HL-60/S4 treated with retinoic acid at 250 ng/mL for 4 days and 3 days (cell line): Measurements from ENCODE around the gene SPRR2B.
"Not testable (repeated sequence)": the region's sequence is repeated elsewhere in the genome, so short reads cannot be mapped to it uniquely, and the experiment has no call there.

Source experiments
- in situ Hi-C: fragments of 300-500 bp; cut with MboI; formaldehyde crosslinking; loops from 2 replicates; pipeline ENCODE4 v1.7.0; 2022; ENCODE audit warnings: low sequenced_read_pairs

Gene SPRR2B

DNA sequence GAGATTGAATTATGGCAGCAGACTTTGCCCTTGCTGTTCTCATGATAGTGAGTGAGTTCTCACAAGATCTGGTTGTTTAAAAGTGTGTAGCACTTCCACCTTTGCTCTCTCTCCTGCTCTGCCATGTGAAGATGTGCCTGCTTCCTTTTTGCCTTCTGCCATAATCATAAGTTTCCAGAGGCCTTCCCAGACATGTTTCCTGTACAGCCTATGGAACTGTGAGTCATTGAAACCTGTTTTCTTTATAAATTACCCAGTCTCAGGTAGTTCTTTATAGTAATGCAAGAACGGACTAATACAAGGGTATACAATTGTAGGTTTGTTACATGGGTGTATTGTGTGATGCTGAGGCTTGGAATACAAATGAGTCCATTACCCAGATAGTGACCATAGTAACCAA, 36.2 kb downstream of the SPRR2B start:
- in situ Hi-C loops, result no loop called here

DNA sequence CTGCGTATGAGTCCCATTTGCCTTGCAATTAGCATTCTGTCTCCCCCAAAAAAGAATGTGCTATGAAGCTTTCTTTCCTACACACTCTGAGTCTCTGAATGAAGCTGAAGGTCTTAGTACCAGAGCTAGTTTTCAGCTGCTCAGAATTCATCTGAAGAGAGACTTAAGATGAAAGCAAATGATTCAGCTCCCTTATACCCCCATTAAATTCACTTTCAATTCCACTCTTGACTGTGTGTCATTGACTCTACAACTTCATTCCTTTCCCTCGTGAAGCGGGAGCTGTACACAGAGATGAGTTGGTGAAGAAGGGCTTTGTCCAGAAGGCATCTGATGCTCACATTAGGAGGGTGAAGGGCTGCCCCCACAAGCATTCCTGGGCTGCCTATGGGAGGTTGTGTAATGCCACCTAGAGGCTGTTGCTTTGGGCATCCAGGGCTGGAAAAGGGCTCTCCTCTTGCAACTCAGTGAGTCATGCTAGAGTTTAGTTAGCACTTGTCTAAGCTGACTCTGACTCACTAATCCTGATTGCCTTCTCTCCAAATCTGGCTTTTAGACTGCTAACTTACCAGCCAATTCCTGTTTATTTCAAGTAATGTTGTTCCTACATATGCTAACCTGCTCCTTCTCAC, 38.6 kb downstream of the SPRR2B start:
- in situ Hi-C loops, result no loop called here

DNA sequence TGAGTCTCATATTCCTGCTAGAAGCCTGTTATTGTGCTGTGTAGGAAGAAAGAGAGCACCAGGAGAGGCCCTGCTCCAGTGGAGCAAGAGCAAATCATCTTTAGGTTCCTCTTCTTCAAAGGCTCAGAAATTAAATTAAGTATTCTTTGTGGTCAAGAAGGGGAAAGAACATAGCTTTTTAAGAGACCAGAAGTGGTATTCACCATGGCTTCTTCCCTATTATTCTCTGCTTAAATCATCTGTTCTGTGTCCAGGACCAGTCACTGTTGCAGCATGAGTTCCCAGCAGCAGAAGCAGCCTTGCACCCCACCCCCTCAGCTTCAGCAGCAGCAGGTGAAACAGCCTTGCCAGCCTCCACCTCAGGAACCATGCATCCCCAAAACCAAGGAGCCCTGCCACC, 39.3 kb downstream of the SPRR2B start:
- in situ Hi-C loops, result no loop called here

DNA sequence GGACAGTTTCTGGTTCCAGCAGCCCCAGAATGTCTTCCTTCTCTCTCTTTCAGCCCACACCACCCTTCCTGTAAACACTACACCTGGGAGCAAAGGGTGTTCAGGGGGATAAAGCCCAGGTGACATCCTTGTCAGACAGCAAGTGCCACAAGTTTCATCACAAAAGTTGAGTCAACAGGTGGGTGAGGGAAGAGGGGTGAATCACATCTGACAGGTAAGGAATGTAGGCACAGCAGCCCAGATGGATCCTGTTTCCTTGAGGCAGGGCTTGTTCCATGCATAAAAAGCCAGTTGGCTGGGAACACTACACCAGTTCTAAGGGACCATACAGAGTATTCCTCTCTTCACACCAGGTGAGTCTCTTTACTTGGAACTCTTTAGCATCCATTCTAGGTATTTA, 40.5 kb downstream of the SPRR2B start, which contains the start of gene SPRR1B:
Gene SPRR1B (plus strand): TSS at position 309 of the 400 bp plus-strand sequence. CDS start 1,143 bp downstream, outside the sequence.
- in situ Hi-C loops, result no loop called here

DNA sequence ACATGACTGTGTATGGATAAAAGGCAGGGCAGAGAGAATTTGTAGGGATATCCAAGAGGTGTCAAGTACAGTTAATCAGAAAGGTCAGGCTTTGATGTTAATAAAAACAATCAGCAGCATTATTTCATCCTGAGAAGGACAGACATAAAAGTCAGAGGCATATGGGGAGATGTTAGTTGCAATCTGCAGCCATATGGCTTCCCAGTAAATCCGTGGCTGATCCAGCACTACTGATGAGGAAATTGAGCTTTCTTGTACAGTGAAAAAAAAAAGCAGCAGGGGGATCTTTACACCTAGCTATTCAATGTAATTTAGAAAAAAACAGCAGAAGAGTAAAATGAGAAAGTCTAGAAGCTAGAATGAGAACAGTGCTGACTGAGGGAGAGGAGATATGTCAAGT, 42.6 kb downstream of the SPRR2B start:
- in situ Hi-C loops, result no loop called here

DNA sequence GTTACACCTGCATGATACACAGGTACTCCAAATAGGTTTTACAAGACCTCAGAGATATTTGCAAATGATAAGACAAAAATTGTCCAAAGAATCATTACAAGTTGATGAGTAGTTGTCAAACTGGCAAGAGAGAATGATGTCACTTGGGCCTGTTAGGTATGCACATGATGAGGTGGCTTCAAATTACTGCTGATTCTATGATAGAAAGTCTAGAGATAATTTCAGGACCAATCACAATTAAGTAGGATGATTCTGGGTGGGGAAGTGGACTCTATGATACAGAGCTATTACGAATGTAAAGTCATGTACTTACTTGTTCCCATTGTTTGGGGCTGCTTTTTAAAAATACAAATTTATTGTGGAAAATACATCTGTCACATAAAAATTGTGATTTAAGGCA, 45.6 kb downstream of the SPRR2B start:
- in situ Hi-C loops, result no loop called here

DNA sequence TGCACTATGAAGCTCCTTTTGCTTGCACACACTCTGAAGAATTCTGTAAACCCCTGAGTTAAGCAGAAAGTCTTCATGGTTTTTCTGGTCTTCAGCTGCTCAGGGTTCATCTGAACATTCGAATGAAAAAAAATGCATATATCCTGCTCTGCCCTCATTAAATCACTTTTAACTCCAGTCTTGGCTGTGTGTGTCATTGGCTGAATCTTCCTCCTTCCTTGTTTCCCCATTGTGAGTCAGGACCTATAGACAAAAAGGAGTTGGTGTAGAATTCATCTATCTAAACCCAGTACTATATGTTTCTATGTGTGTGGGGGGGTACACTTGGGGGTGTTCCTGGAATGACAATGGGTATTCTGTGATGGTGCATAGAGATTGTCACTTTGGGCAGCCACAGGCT, 47.0 kb downstream of the SPRR2B start:
- in situ Hi-C loops, result no loop called here

DNA sequence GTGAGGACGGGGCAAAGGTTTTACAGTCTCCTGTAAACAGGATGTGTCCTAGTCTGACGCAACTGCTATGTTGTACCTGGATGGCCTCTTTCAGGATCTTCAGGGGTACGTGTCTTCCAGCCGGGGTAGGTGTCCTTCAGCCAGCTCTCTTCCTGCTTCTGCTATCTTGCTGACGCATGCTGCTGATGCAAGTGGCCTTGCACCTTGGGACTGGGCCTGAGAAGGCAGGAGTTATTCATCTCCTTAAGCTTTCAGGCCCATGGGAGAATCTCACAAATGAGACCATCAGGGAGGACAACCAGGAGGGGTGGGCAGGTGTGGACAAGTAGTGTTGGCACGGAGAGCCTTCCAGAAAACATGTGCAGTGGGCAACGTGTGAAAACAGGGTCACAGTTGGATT, 48.3 kb downstream of the SPRR2B start:
- in situ Hi-C loops, result no loop called here

DNA sequence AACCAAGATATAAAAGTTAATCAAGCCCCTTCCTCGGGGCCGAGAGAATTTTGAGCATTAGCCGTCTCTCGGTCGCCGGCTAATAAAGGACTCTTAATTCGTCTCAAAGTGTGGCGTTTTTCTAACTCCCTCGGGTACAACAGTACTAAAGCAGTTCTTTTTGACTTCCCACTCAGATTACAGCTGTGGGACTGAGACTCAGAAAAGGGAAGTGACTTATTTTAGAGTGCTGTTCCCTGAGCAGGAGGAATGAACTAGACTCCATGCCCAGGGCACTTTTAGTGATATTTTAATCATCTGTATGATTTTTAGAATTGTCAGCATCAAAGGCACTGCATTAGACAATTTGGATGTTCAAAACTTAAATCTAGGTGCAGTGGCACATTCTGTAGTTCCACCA, 49.1 kb downstream of the SPRR2B start:
- in situ Hi-C loops, result not testable (repeated sequence)

DNA sequence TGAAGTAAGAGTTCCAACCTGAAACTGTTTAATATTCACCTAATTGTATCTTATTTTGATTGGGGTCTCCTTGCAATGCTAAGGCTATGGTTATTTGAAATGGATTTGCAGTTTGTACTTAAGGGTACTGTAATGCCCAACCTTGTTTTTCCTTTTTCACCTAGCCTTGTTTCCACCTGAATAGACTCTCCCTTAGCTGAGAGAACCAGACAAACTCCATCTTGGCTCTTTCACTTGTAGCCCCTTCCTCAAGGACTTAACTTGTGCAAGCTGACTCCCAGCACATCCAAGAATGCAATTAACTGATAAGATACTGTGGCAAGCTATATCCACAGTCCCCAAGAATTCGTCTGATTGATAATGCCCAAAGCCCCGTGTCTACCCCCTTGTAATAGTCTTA, 49.6 kb downstream of the SPRR2B start:
- in situ Hi-C loops, result not testable (repeated sequence)
